Large intestine (tissue), 3 donors: ENCODE measurements around the gene CDKN1B. TPM values are rescaled to one million over a fixed set of nuclear protein-coding genes. Genes with fewer than 3 reads are reported as not detected.

Experiments used
- DNase-seq, 2 donors: peaks; one replicate each; pipeline versions ENCODE4 v3.0.0 to v3.0.0-alpha.2; 2013
- H3K27ac ChIP-seq: one replicate; pipeline ENCODE4 v1.5.1; 2013; ENCODE audit warnings: low read length
- H3K27me3 ChIP-seq: 2 replicates; pipeline ENCODE4 v1.6.1; 2013; ENCODE audit warnings: low read length; ENCODE audit not compliant: control insufficient read depth, insufficient read depth
- H3K36me3 ChIP-seq: 2 replicates; pipeline ENCODE4 v1.6.1; 2013; ENCODE audit warnings: low read length; ENCODE audit not compliant: control insufficient read depth, insufficient read depth
- H3K4me1 ChIP-seq: one replicate; pipeline ENCODE4 v1.6.1; 2013; ENCODE audit warnings: low read length; ENCODE audit not compliant: control insufficient read depth, insufficient read depth
- H3K4me3 ChIP-seq: one replicate; pipeline ENCODE4 v1.5.1; 2013; ENCODE audit warnings: low read length
- H3K9me3 ChIP-seq: one replicate; pipeline ENCODE4 v1.6.1; 2013; ENCODE audit warnings: mild to moderate bottlenecking, low read depth, low read length, moderate library complexity; ENCODE audit not compliant: control insufficient read depth
- WGBS: methylation state at CpG from one replicate; pipeline ENCODE4 v1.1.5; 2013; ENCODE audit warnings: low lambda C conversion rate; ENCODE audit not compliant: insufficient coverage; 5-methylcytosine and 5-hydroxymethylcytosine counted together
- polyA plus RNA-seq: library from polyadenylated mRNA; unstranded; fragments of 120-200 nt; gene quantifications from one replicate; pipeline ENCODE4 v1.2.1, GENCODE V29; 2013

CDKN1B gene
- polyA plus RNA-seq, 1 donor: 85.9 TPM

DNA sequence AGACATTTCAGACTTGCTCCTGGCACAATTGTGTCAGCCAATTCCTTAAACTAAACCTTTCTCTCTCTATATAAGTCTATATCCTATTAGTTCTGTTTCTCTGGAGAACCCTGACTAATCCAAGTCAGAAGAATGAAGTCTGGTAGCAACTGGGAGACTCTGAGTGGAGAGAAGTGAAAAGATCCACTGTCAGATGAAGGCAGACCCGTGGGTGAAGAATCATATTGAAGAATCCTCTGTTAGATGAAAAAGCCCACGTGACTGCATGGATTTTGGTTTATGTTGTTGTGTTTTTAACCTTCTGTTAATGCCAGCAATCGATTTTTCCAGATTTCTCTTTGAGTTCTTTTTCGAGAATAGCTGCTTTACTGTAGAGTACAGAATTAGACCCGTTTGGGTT, 38.8 kb downstream of the CDKN1B start:
- H3K27ac ChIP-seq: no peak overlapping the region
- no peak for DNase-seq
- H3K9me3 ChIP-seq: peaks cover 12% of the 10 kb centered on the region
- no peak overlapping the region for H3K4me3 ChIP-seq
- H3K4me1 ChIP-seq: peaks cover 13% of the 10 kb centered on the region
- WGBS: 95% methylated on average over 3 of the region's 5 CpGs
- H3K27me3 ChIP-seq: no peaks in the 10 kb centered on the region
- no peaks in the 10 kb centered on the region for H3K36me3 ChIP-seq

DNA sequence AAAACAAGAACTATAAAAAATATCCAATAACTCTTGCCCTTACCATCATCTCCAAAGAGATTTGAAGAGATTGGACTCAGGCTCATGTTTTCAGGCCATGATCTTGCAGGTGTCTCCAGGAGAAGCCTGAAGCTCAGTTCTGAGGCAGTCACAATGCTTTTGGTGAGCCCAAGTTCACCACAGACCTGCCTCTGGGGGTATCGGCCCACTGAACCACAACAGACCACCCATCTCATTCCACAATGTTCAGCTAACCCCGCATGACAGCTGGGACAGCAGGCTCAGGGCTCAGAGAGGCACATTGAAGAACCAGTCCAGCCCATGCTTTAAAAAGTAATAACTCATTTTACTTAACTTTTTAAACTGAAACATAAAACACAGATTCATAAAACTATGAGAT, 40.0 kb downstream of the CDKN1B start:
- Histone ChIP-seq H3K36me3 (no peaks in the 10 kb centered on the region), H3K9me3 (peaks cover 15% of the 10 kb centered on the region), H3K27ac (peak overlapping the region; percentile 46), H3K4me1 (peaks cover 13% of the 10 kb centered on the region), H3K4me3 (no peak overlapping the region), H3K27me3 (no peaks in the 10 kb centered on the region)
- DNase-seq: peak in 1 of 2 donors; percentile 41
- WGBS: no CpG with 5 or more reads among the region's 2 CpGs

DNA sequence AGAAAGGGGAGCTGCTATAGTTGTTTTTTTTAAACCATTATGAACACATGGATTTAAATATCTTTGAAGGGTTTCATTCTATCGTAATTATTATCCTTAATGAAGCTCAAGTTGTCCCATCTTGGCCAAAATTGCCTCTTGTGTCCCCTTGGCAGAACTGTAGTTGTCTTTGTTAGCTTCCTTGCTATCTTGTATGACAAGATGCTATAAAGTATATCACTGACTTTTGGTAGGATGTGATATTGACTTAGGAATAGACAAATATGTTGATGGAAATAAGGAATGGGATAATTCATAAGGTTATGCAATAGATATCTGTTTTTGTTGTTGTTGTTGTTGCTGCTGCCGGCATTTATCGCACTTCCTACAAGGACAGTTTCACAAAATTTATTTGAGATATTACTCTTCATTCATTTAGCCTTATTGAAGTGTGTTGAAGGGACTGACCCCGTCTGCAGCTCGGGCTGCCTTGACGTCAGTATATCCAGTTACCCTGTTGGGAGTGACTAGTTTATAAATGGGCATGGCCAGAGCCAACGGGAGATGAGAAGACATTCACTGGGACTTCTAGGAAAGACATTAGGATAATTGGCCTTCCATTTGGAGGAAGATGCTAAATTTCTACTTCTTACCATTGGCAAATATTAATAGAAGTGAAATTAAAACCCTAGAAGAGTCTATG, 42.2 kb downstream of the CDKN1B start:
- whole genome bisulfite sequencing: no CpG with 5 or more reads among the region's 7 CpGs
- H3K27me3 ChIP-seq: no peaks in the 10 kb centered on the region
- peaks cover 13% of the 10 kb centered on the region for H3K4me1 ChIP-seq
- peak overlapping the region; percentile 77 for H3K27ac ChIP-seq
- no peak for DNase-seq
- H3K36me3 ChIP-seq: no peaks in the 10 kb centered on the region
- H3K4me3 ChIP-seq: no peak overlapping the region
- H3K9me3 ChIP-seq: peaks cover 15% of the 10 kb centered on the region

DNA sequence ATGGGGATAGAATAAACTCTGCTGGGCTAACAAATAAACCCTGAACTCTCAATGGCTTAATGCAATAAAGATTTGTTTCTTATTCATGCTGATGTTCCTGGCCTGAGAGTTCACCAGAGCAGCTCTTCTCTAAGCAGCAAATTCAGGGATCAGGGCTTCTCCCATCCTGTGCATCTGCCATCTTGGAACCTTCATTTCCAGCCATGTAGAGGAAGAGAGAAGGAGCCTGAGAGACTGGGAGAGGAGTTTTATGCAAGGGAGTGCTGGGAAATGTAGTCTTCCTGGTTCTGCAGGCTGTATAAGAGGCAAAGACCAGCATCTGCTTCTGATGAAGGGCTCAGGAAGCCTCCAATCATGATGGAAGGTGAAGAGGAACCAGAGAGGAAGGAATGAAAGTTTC, 47.7 kb downstream of the CDKN1B start:
- no peaks in the 10 kb centered on the region for H3K27me3 ChIP-seq
- no peak for DNase-seq

DNA sequence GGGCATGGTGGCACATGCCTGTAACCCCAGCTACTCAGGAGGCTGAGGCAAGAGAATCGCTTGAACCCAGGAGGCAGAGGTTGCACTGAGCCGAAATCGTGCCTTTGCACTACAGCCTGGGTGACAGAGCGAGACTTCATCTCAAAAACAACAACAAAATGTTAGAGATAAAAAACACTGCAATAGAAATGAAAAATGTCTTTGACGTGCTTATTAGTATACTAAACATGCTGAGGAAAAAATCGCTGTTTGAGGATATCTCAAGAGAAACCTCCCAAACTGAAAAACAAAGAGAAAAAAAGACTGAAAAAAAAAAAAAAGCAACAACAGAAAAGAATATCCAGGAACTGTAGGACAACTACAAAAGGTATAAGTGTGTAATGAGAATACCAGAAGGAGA, 53.1 kb downstream of the CDKN1B start:
- no peak overlapping the region for H3K4me3 ChIP-seq
- H3K4me1 ChIP-seq: peaks cover 8% of the 10 kb centered on the region
- H3K27ac ChIP-seq: no peak overlapping the region
- no peaks in the 10 kb centered on the region for H3K27me3 ChIP-seq
- H3K9me3 ChIP-seq: peaks cover 28% of the 10 kb centered on the region
- no peak for DNase-seq
- no peaks in the 10 kb centered on the region for H3K36me3 ChIP-seq
- WGBS: 100% methylated on average over 2 of the region's 6 CpGs

More for the DNA sequence above, 47.7 kb downstream of the CDKN1B start:
- no peak overlapping the region for H3K27ac ChIP-seq
- H3K4me1 ChIP-seq: no peaks in the 10 kb centered on the region
- peaks cover 17% of the 10 kb centered on the region for H3K9me3 ChIP-seq
- H3K4me3 ChIP-seq: no peak overlapping the region
- no peaks in the 10 kb centered on the region for H3K36me3 ChIP-seq

Other genes with a start within 250 kb of the CDKN1B start
- gene DUSP16, start 154.5 kb upstream of the CDKN1B start, polyA plus RNA-seq: 51.7 TPM
- gene CREBL2, start 105.5 kb upstream of the CDKN1B start, polyA plus RNA-seq: 31.8 TPM
- gene GPR19, start 21.2 kb upstream of the CDKN1B start, polyA plus RNA-seq: 1.4 TPM
- 13.8 TPM for gene APOLD1, start 68.3 kb downstream of the CDKN1B start, polyA plus RNA-seq
- gene DDX47, start 96.0 kb downstream of the CDKN1B start, polyA plus RNA-seq: 54.3 TPM
- gene GPRC5A, start 174.2 kb downstream of the CDKN1B start, polyA plus RNA-seq: 19.4 TPM
- 2.4 TPM for gene GPRC5D, start 234.8 kb downstream of the CDKN1B start, polyA plus RNA-seq